ENCODE data around the gene NFASC.

Gene NFASC

GRCh38 chr1:204989266-204990058, 118.8 kb downstream of the NFASC start:
- no peak overlapping the region for H3K4me3 ChIP-seq
- H3K9ac ChIP-seq = no peak overlapping the region
- no peaks in the 10 kb centered on the region for H3K9me3 ChIP-seq (replicated peaks in 1 of 11)
- no peak overlapping the region for H3K27ac ChIP-seq
- no peaks in the 10 kb centered on the region for H3K36me3 ChIP-seq
- TF ChIP-seq Cebpa-rat (IDR thresholded peaks at IDR 0.05) = no peak
- H3K27me3 ChIP-seq = no peaks in the 10 kb centered on the region
- no peak overlapping the region for H3K4me2 ChIP-seq
- H4K20me1 ChIP-seq = no peaks in the 10 kb centered on the region
- peaks cover 15 to 24% (median 20%) of the 10 kb centered on the region in 10 experiments for H3K4me1 ChIP-seq

DNA sequence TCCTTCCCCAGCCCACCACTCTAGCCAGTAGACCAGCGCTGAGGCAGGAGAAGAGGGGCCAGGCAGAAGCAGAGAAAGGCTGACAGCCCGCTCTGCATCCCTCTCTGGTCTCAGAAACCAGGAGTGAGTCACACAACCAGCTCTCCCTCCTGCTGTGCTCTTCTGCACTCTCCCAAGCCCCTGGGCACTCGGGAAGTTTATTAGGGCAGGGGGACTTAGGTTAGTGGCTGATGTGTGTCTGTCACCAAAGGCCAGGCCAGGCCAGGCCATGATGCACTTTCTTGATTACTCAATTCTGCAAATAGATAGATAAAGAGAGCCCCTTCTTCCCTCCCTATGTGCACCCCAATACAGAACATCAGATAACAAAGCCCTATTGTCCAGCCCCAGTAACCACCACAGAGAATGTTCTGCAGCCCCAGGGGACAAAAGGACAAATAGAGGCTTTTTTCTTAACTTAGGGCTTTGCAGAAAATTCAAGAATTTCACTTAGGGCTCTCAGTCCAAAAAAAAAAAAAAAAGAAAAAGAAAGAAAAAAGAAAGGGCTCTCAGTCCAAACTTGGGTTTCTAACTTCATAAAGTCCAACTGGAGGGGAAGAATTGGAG, 119.5 kb downstream of the NFASC start:
- TF ChIP-seq Cebpa-rat (IDR thresholded peaks at IDR 0.05) = no peak
- H3K4me1 ChIP-seq = peaks cover 15 to 20% (median 17%) of the 10 kb centered on the region in 10 experiments
- no peaks in the 10 kb centered on the region for H4K20me1 ChIP-seq
- no peak overlapping the region for H3K4me2 ChIP-seq
- no peaks in the 10 kb centered on the region for H3K27me3 ChIP-seq
- no peaks in the 10 kb centered on the region for H3K9me3 ChIP-seq (replicated peaks in 1 of 11)
- H3K9ac ChIP-seq = no peak overlapping the region
- H3K27ac ChIP-seq = no peak overlapping the region
- H3K4me3 ChIP-seq = no peak overlapping the region
- no peaks in the 10 kb centered on the region for H3K36me3 ChIP-seq

DNA sequence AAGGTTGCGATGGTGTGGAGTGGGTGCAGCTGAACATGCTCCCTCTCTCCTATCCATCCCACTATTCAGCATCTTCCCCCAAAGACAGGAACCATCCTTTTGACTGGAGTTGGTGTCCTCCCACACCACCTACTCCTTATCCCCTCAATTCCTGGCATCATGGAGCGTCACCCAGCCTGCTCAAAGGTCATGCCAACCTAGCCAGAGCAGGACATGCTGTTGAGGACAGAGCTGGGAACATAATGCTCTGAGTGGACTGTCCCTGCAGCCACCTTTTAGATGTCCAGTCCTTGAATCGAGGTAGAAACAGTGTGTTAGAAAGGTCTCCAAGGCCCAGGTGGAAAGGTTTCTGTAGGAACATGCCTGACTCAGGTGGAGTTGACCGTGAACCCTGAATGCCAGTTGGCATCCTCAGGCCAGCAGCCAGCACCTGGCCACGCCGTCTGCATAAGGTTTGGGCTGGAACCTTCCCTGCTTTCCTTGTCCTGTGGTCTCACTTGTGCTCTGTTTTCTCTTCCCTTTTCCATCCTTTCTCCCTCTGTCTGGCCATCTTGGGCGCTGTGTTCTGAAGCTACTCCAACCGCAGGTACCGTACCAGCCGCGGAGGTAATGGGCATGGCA, 120.2 kb downstream of the NFASC start:
- no peaks in the 10 kb centered on the region for H4K20me1 ChIP-seq
- H3K27ac ChIP-seq = no peak overlapping the region
- no peaks in the 10 kb centered on the region for H3K9me3 ChIP-seq (replicated peaks in 1 of 11)
- 0 out of 22 replicates have a peak overlapping the region, but pooled peaks of 1 of the 11 experiments have one; percentile 73 for H3K4me2 ChIP-seq
- no peaks in the 10 kb centered on the region for H3K27me3 ChIP-seq
- TF ChIP-seq Cebpa-rat (IDR thresholded peaks at IDR 0.05) = no peak
- H3K9ac ChIP-seq = no peak overlapping the region
- H3K36me3 ChIP-seq = no peaks in the 10 kb centered on the region
- H3K4me1 ChIP-seq = peaks cover 15 to 20% (median 17%) of the 10 kb centered on the region in 10 experiments
- H3K4me3 ChIP-seq = no peak overlapping the region

- no peaks in the 10 kb centered on the region for H3K9me3 ChIP-seq (replicated peaks in 1 of 11)
- H3K27ac ChIP-seq = peak overlapping the region in 3 of 11 experiments; percentile 19 to 26 (median 21); a peak in 4 of 22 replicates
- H3K27me3 ChIP-seq = no peaks in the 10 kb centered on the region
- no peak overlapping the region for H3K4me3 ChIP-seq
- H3K9ac ChIP-seq = no peak overlapping the region
- H3K4me1 ChIP-seq = peaks cover 15 to 20% (median 17%) of the 10 kb centered on the region in 10 experiments
- peak overlapping the region in 10 of 11 experiments; percentile 47 to 85 (median 74); a peak in 9 of 22 replicates for H3K4me2 ChIP-seq
- H4K20me1 ChIP-seq = no peaks in the 10 kb centered on the region
- no peak for TF ChIP-seq Cebpa-rat (IDR thresholded peaks at IDR 0.05)
- H3K36me3 ChIP-seq = no peaks in the 10 kb centered on the region
Observed at GRCh38 chr1:204991342-204991844, 120.7 kb downstream of the NFASC start.

GRCh38 chr1:204992201-204992997, 121.7 kb downstream of the NFASC start:
- no peaks in the 10 kb centered on the region for H3K27me3 ChIP-seq
- H3K9ac ChIP-seq = peak overlapping the region in 3 of 11 experiments; percentile 4 to 40 (median 21); a peak in 3 of 22 replicates
- no peak for TF ChIP-seq Cebpa-rat (IDR thresholded peaks at IDR 0.05)
- H3K27ac ChIP-seq = peak overlapping the region in 8 of 11 experiments; percentile 19 to 62 (median 38); a peak in 14 of 22 replicates
- no peaks in the 10 kb centered on the region for H3K36me3 ChIP-seq
- H3K4me2 ChIP-seq = peak overlapping the region; percentile 47 to 85 (median 73)
- H3K4me3 ChIP-seq = no peak overlapping the region
- peaks cover 15 to 22% (median 18%) of the 10 kb centered on the region in 10 experiments for H3K4me1 ChIP-seq
- H4K20me1 ChIP-seq = no peaks in the 10 kb centered on the region
- H3K9me3 ChIP-seq (replicated peaks in 1 of 11) = no peaks in the 10 kb centered on the region

DNA sequence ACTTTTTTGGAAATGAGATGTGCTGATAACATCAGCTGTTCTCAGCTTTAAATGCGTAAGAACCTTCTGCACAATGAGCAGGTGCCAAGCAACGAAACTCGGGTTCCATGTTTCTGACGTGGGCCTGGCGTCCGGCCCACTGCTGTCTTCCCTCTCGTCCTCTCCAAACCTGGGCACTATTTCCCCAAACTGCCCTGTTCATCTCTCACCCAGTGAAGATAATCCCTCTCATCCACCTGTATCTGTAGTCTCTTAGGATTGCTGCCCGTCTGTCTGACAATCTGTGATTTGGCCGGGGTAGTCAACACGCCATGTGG, 122.3 kb downstream of the NFASC start:
- H4K20me1 ChIP-seq = no peaks in the 10 kb centered on the region
- no peaks in the 10 kb centered on the region for H3K27me3 ChIP-seq
- H3K4me1 ChIP-seq = peaks cover 15 to 27% (median 24%) of the 10 kb centered on the region in 10 experiments
- peak overlapping the region in 3 of 11 experiments; percentile 26 to 55 (median 45); a peak in 2 of 22 replicates for H3K27ac ChIP-seq
- no peak overlapping the region for H3K4me3 ChIP-seq
- peak overlapping the region; percentile 47 to 85 (median 73); a peak in 21 of 22 replicates for H3K4me2 ChIP-seq
- no peaks in the 10 kb centered on the region for H3K36me3 ChIP-seq
- no peak overlapping the region for H3K9ac ChIP-seq
- TF ChIP-seq Cebpa-rat (IDR thresholded peaks at IDR 0.05) = no peak
- H3K9me3 ChIP-seq (replicated peaks in 1 of 11) = no peaks in the 10 kb centered on the region

DNA sequence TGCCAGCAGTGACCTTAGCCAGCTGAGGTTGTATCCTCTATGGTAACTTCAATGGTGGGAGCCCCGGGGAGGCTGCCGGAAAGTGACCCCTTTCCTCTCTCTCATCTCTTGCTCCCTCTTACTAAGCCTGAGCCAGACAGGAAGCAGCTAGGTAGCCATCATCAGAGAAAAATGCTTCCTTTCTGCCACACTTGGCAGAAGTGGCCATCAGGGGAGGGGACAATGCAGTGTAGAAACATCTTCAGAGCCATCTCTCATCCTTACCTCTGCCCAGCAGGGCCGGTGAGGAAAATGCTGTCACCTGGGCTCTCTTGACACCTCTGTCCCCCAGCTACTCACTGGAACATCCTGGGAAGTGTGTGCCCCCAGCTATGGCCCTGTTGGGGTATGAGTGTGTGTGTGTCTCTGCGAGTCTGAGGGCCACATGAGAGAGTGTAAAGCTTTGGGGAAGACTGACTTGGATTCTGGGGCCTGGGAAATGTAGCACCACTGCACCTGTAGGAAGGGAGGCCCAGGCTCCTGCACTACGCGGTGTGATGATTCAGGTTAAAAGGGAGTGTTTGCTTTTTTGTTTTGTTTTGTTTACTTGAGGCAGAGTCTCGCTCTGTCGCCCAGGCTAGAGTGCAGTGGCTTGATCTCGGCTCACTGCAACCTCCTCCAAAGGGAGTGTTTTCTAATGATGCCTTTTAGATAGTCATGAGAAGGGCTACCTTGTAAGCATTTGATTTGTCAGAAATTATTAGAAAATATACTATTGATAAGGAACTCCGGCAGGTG, 123.6 kb downstream of the NFASC start:
- H3K4me3 ChIP-seq = no peak overlapping the region
- no peak for TF ChIP-seq Cebpa-rat (IDR thresholded peaks at IDR 0.05)
- H3K4me1 ChIP-seq = peaks cover 15 to 36% (median 30%) of the 10 kb centered on the region in 10 experiments
- no peaks in the 10 kb centered on the region for H3K27me3 ChIP-seq
- H3K36me3 ChIP-seq = no peaks in the 10 kb centered on the region
- H3K9ac ChIP-seq = no peak overlapping the region
- H3K27ac ChIP-seq = no peak overlapping the region
- H4K20me1 ChIP-seq = no peaks in the 10 kb centered on the region
- no peaks in the 10 kb centered on the region for H3K9me3 ChIP-seq (replicated peaks in 1 of 11)
- H3K4me2 ChIP-seq = no peak overlapping the region

DNA sequence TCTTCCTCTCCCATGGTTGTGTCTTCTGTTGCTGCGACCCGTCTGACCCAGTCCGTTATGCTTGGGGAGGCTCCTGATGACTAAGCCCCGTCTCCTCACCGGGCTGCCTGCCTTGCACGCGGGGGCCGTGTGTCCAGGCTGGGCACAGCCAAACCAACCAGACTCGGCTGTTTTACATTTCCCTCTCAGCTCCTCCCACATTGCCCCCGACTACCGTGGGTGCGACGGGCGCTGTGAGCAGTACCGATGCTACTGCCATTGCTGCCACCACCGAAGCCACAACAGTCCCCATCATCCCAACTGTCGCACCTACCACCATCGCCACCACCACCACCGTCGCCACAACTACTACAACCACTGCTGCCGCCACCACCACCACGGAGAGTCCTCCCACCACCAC, 126.3 kb downstream of the NFASC start:
- H3K27me3 ChIP-seq = no peaks in the 10 kb centered on the region
- no peaks in the 10 kb centered on the region for H3K36me3 ChIP-seq
- H3K27ac ChIP-seq = no peak overlapping the region
- H3K9ac ChIP-seq = no peak overlapping the region
- no peak for TF ChIP-seq Cebpa-rat (IDR thresholded peaks at IDR 0.05)
- H4K20me1 ChIP-seq = no peaks in the 10 kb centered on the region
- H3K4me1 ChIP-seq = peaks cover 11 to 27% (median 25%) of the 10 kb centered on the region in 10 experiments
- H3K4me2 ChIP-seq = no peak overlapping the region
- H3K9me3 ChIP-seq (replicated peaks in 1 of 11) = no peaks in the 10 kb centered on the region
- no peak overlapping the region for H3K4me3 ChIP-seq

Data from BLaER1 treated with 17β-estradiol and CSF1 and Interleukin-3, amounts not matched to agents 10 nM and 100 nM (cell line).